MV-4-11 (cell line): ENCODE data around the gene PIGV.
"Not testable (repeated sequence)": the region's sequence is repeated elsewhere in the genome, so short reads cannot be mapped to it uniquely, and the experiment has no call there.

ENCODE experiments used
- DNase-seq: peaks from one replicate; lab custom pipeline; 2025; lab: John Stamatoyannopoulos, UW

Gene PIGV

DNA sequence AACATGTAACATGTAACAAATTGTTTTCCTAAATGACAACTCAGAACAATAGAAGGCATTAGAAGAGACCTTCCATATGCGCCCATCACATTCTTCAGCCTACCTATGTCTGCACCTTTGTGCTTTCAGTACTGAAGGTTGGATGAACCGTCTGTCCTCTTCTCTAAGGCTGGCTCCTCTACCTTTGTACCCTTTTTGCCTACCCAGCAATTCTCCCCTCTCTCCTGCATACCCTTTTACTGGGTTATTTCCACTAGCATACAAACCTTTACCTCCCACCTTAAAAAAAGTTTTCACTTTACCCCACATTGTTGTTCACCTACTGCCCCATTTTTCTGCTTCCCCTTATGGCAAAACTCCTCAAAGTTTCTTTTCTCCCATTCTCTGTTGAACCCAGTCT lies 5.2 kb downstream of the PIGV start:
- no peak for DNase-seq

DNA sequence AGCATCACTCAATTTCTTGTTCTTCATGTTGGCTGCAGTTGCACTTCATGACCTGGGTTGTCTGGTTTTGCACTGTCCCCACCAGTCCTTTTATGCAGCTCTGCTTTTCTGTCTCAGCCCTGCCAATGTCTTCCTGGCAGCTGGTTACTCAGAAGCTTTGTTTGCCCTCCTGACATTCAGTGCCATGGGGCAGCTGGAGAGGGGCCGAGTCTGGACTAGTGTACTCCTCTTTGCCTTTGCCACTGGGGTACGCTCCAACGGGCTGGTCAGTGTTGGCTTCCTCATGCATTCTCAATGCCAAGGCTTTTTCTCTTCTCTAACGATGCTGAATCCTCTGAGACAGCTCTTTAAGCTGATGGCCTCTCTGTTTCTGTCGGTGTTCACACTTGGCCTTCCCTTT lies 6.6 kb downstream of the PIGV start:
- DNase-seq: no peak

DNA sequence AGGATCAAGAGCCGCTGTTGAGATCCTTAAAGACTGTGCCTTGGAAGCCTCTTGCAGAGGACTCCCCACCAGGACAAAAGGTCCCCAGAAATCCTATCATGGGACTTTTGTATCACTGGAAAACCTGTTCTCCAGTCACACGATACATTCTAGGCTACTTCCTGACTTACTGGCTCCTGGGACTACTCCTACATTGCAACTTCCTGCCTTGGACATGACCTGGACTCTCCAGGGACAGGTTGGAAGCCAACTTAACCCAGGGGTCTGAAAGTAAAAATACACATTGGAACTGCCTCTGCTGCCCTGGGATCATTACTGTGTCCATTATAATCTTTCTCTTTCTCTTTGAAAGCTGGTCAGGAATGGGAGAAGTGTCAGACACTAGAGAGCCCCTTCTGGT lies 9.9 kb downstream of the PIGV start:
- DNase-seq: no peak

DNA sequence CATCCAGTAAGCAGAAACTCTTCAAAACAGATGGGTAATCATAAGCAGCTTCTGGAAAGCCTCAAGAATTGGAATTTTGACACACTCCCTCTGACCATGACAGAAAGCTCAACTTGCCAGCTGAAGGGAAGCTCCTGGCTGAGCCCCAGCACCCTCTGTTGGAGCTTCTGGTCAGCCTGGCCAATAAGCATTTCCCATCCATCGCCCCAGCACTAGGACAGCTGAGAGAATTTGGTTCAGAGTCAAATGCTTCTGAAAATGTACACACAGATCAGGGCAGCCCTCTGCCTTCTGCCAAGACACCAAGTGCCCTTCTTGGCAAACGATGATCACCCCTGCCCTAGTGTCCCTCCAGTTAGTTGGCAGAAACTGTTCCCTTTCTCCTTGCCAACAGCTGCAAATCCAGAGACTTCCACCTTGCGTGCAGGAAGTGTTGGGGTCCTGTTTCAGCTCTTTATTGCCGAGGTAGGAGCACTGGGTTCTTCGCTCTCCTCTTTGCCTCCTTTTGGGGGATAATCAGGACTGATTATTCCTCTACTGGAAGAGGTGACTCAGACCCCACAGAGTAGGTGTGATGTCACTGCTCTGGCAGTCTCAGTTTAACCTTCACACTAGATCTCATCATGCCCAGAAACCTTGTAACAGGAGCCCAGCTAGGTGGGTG lies 11.9 kb downstream of the PIGV start:
- no peak for DNase-seq

DNA sequence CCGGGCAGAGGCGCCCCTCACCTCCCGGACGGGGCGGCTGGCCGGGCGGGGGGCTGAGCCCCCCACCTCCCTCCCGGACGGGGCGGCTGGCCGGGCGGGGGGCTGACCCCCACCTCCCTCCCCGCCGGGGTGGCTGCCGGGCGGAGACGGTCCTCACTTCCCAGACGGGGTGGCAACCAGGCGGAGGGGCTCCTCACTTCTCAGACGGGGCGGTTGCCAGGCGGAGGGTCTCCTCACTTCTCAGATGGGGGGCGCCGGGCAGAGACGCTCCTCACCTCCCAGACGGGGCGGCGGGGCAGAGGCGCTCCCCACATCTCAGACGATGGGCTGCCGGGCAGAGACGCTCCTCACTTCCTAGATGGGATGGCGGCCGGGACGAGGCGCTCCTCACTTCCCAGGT lies 16.2 kb downstream of the PIGV start:
- not testable (repeated sequence) for DNase-seq

DNA sequence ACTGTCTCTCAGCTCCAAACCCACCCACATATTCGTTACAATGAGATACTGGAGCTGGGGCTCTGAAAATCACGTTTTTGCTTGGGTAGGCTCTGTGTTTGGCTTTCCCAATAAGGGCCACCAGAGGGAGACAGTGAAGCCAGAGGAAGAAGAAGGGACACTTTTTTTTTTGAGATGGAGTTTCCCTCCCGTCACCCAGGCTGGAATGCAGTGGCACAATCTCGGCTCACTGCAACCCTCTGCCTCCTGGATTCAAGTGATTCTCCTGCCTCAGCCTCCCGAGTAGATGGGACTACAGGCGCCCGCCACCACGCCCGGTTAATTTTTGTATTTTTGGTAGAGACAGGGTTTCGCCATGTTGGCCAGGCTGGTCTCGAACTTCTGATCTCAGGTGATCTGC lies 22.4 kb downstream of the PIGV start:
- DNase-seq: peak; percentile 61

DNA sequence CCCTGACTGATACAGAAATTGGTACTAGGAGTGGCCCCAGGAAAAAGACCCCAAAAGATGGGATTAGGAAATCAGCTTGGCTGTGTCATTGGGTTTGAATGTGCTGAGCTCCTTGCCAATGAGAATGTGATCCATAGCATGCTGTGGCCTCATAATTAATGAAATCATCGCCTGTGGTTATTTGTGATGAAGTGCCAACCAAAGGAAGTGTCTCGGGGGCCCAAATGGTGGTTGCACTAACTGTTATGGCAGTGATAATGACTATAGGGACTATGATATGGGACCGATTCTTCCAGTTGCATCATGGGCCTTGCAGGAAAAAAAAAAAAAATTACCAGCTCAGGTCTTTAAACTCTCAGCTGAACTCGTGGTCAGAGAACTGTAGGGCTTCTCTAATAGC lies 23.3 kb downstream of the PIGV start:
- no peak for DNase-seq

DNA sequence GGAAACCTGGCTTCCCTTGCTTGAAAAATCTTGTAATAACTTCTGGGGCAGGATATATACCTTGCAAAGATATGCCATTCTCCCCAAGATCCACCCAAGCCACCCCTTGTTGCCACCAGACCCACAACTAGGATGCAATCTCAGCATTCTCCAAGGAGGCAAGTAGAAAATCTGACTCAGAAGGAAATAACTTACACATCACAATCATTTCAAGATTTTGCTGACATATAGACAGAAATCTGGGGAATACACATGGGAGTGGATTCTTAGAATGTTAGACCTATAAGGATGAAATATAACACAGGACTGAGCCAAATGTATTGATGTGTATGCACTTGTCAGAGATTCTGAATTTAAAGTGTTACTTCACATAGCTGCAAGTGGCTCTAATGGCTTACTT lies 24.0 kb downstream of the PIGV start:
- DNase-seq: no peak

DNA sequence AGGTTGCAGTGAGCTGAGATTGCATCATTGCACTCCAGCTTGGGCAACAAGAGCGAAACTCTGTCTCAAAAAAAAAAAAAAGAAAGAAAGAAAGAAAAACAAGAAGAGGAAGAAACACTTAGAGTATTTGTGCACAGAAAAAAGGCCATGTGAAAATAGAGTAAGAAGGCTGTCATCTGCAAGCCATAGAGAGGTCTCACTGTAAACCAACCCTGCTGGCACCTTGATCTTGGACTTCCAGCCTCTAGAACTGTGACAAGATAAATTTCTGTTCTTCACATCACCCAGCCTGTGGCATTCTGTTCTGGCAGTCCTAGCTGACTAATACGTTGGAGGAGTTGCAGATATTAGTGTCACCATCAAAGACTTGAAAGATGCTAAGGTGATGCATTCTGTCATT lies 26.6 kb downstream of the PIGV start:
- DNase-seq: peak; percentile 41

DNA sequence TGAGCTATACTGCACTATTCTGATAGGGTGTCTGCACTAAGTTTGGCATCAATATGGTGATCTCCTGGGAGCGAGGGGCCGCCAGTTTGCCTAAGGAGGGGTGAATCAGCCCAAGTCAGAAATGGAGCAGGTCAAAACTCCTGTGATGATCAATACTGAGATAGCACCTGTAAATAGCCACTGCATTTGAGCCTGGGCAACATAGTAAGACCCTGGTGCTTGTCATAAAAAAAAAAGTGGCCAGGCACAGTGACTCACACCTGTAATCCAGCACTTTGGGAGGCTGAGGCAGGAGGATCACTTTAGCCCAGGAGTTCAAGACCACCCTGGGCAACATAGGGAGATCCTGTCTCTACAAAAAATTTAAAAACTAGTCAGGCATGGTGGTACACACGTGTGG lies 27.1 kb downstream of the PIGV start:
- DNase-seq: no peak

DNA sequence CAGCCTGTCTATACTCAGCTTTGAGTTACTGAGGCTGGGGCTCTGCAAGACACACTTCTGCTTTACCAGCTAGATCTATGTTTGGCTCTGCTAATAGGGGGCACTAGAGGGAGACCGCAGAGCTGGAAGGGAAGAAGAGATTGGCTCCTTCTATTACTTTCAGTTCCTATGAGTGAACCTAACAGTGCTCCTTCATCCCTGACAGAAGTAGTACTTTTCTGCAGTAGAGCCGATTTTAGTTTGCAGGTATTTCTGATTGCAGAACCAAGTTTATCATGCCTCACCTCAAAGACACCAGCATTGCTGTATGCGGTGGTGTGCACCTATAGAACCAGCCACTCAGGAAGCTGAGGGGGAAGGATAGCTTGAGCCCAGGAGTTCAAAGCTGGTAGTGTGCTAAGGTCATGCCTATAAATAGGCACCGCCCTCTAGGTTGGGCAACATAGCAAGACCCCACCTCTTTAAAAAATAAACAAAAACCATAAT lies 33.1 kb downstream of the PIGV start:
- peak; percentile 95 for DNase-seq

DNA sequence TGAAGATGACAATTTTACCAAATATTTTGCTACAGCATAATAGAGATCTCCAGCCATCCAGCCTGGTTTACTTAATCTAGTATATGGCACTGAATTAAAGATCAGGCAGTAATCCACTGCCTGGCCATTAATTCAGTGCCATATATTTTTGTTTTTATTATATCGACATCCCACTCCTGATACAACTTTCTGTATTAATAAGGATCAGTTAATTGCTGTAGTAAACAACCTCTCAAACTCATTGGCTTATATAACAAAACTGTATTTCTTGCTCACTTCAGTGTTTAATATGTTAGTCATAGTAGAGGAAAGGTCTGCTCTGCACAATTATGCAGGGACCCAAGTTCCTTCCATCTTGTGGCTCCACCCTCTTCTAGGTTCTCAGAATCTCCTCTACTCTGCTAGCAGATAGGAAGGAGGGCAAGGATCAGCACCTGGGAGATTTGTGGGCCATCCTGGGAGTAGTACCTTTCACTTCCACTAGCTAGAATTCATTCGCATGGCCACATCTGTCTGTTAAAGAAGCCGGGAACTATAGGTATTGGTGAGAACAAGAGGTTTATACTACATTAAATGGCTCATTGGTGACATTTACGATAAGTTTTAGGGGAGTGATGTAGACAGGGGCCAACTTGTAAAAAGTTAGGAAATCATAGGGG lies 35.1 kb downstream of the PIGV start:
- no peak for DNase-seq

DNA sequence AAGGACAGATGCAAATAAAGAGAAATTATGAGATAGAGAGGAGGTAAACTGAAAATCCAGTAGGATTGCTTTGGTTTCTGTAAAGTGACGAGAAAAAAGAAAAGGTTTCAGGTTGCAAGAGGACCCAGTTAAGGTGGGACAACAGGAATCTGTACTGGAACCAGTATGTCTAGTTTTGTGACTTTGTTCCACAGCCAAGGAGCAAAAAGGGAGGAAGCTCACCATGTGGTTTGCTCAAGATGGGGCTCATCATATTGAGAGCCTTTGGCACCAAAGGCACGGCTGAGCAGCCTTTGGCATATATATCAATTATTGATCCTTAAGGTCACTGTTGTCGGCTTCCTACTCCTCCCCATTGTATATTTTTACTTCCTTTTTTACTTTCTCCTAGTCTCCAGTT lies 37.0 kb downstream of the PIGV start:
- DNase-seq: no peak

DNA sequence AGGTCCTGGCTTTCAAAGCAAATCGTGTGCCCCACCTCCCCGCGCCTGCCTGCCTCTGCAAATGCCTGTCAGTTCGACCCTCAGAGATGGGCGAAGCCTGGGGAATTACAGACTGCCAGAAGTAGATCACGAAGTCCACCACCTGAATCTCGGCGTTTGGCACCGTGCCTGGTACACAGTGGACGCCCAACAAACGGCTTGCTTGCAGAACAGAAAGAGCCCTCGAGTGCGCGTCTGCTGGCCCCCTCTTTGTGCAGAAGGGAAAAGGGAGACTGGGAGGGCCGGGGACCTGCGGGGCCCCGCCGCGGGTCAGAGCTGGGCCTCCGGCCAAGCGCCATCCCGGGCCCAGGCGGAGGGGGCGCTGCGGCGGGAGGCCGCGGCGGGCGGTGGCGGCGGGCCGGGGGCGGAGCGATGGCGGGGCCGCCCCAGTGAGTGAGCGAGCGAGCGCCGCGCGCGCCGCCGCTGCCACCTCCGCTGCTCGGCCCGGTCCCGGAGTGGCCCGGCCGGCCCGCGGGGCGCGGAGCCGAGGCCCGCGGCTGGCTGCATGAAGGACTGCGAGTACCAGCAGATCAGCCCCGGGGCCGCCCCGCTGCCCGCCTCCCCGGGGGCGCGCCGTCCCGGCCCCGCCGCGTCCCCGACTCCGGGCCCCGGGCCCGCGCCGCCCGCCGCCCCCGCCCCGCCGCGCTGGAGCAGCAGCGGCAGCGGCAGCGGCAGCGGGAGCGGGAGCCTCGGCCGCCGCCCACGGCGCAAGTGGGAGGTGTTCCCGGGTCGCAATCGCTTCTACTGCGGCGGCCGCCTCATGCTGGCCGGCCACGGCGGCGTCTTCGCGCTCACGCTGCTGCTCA lies 38.7 kb downstream of the PIGV start, which contains the start of gene ZDHHC18:
TSS of gene ZDHHC18 (plus strand) at position 428 of the 845 bp plus-strand sequence. CDS start at position 545, 117 bp downstream.
- DNase-seq: no peak

DNA sequence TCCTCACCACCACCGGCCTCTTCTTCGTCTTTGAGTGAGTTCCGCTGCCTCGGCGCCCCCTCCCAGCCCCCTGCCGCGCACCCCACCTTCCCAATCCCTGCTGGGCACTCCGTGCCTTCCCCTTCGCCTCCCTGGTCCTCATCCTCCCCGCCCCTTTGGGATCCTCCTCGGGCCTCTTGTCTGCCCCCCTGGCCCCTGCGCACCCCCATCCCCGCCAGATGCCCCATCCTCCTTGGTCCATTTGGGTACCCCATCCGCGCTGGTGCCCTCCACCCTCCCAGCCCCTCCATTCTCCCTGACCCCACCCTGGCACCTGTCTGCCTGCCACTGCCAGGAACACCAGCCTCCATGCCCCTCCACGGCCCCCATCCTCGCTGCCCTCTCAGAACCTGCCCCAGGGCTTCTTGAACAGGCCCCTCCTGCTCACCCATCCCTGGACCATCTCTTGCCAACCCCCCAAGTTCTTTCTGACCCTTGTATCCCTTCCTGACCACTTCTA lies 39.4 kb downstream of the PIGV start:
- no peak for DNase-seq

DNA sequence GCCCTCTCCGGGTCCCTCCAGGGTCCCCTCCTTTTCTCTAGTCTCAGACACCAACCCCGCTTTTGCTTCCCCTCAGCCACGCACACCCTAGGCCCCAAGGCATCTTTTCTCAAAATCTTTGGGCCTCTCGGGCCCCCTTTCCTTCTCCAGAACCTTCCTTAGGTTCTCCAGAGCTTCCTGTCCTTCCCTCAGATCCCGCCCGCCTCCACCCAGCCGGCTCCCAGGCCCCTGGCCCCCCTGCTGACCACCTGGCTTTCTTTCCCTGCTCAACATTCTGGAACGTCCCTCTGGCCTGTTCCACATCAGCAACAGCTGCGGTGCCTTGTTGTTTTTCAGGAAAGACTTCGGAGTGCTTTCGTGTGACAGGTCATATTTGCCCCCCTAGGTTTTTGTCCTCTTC lies 39.9 kb downstream of the PIGV start:
- no peak for DNase-seq

DNA sequence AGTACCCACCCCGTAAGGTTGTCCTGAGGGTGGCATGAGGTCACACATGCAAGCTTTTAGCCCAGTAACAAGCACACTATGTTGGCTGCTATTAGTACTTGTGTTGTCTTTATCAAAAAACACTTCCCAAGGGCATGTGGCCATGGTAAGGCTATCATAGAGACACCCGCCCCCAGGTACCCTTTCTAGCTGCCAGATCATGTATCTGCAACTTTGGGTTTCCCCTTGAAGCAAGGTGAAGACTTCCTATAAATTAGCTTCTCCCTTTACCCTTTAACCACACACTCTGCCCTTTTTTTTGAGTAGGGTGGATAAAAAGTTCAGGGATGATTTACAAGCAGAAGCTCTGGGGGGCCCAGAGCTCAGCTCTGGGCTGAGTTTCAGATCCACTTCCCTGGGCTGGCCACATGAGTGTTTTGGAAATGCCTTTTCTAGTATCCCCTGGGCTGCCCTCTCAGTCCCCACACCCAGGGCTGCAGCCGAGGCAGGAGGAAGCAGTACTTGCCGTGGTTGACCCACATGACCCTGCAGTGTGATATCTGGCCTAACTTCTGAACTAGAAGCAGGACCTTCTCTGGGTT lies 40.8 kb downstream of the PIGV start:
- DNase-seq: peak; percentile 94

DNA sequence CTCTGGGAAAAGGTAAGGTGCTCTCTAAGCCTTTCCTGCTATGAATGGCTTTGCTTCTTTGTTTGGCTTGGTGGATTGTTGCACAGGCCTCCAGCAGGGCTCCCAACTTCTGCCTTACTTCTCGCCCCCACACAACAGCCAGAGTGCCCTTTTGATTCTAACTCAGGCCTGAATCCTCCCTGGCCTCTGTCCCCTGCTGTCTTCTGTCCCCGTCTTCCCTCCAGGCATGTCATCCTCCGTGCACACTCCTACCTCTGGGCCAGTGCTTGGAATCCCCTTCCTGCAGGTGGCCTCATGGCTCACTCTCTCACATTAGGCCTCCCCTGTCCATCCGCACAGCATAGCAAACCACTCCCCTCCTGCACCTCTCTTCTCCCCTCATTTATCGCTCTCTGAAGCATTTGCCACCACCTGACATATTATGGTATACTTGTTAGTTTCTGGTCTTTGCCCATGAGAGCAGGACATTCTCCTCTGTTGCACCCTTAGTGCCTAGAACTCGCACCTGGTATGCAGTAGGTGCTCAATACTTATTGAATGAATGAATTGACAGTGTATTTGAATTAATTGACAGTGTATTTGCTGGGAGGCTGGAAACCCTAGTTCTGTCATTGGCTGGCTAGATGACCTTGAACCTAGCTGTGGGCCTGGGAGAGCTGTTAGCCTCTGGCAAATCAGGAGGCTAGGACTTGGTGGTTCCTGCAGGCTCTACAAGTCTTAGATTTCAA lies 41.6 kb downstream of the PIGV start:
- DNase-seq: no peak

DNA sequence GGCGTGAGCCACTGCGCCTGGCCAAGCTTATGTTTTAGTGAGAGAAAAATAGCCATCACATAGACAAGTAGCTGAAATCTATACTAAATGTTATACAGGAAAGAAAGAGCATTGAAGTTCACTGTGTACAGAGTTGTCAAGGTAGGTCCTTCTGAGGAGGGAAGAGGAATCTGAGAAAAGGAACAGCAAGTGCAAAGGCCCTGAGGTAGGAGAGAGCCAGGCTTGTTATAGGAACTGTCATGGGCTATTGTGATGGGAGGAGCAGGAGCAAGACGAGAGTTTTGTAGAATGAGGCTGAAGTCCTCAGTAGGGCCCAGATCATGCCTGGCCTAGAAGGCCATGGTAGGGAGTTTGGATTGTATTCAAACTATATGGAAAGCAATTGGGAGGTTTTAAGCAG lies 43.3 kb downstream of the PIGV start:
- DNase-seq: no peak

DNA sequence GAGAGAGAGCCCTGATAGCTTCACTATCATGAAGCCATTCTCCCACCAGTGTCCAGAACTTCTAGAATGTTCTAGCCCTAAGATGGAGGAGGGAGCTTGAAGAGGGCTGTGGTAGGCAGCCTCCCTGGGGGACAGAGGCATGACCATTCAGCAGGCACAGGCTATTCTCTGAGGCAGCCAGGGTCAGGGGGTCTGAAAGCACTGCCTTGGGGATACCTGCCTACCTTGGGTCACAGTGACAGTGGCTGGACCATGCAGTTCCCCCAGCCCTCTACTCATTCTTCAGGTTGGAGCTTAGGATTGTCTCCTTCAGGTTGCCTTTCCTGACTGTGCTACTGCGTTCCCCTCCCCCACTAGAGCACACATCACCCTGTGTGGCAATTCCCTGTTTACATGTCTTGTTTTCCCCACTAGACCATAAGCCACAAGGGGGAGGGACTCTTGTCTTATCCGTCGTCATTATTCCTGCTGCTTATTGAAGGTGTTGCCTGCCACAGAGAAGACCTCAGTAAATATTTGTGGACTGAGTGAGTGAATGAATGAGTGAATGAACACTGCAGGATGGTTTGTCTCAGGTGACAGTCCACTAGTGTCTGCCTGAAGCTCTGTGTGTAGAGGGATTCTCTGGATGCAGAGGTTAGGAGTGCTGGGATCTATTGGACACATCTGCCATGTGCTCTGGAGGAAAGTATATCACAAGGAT lies 43.9 kb downstream of the PIGV start:
- no peak for DNase-seq
